ENCODE data around the gene ITPR3.

GRCh38 chr6:33694401-33694931 is 73.3 kb downstream of the ITPR3 start:
- no peak for TF ChIP-seq CTCF (conservative IDR thresholded peaks at IDR 0.05; ENCODE audit: low read length)
- TF ChIP-seq EZH2phosphoT487 (IDR thresholded peaks at IDR 0.05; ENCODE audit: borderline replicate concordance, low read depth, low read length): no peak
